Measurements from ENCODE around the gene CUEDC1.

Gene CUEDC1

DNA sequence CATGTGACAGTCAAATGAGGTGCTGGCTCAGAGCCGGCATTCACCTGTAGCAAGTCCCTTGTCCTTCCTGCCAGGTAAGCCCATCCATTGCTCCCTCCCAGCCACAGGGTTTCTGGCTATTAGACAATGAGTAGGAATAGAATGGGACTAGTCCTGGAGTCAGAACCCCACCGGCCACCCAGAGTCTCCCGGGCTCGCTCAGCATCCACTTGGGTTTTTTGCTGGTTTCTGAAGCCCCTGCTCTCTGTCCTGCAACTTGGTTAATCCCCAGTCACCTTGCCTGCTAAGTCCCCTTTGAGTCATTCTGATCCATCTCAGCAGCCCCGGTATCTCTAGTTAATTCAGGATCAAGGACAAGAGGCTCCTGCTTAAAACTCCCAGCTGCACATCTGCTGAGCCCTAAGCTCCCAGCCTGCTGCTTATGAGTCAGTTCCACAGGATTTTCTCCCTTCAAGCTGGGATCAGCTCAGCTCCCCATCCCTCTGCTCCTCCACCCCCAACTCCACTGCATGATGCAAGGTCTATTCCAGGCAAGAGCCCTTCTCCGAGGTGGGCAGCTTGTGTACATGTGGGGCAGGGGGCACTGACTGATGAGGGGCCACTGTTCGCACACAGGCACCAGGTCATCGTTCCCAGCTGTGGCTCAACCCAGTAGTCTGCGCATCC is 85.5 kb downstream of the CUEDC1 start:
- Histone ChIP-seq H3K27ac (peak overlapping the region in 8 of 11 experiments; percentile 83 to 97 (median 93); a peak in 16 of 22 replicates), H3K4me2 (peak overlapping the region; percentile 75 to 100 (median 99)), H3K27me3 (peaks cover 0 to 4% (median 0%) of the 10 kb centered on the region in 11 experiments; a peak in 2 of 22 replicates), H3K9me3 (replicated peaks in 1 of 11) (no peaks in the 10 kb centered on the region), H3K4me3 (peak overlapping the region in 2 of 10 experiments; percentile 0 to 11; a peak in 3 of 20 replicates), H3K36me3 (peaks cover 0 to 12% (median 0%) of the 10 kb centered on the region in 11 experiments; a peak in 2 of 22 replicates), H4K20me1 (peaks cover 0 to 50% (median 0%) of the 10 kb centered on the region in 11 experiments; a peak in 5 of 22 replicates), H3K4me1 (peaks cover 78 to 100% (median 97%) of the 10 kb centered on the region in 10 experiments), H3K9ac (peak overlapping the region in 7 of 11 experiments; percentile 71 to 88 (median 80); a peak in 14 of 22 replicates)
- TF ChIP-seq Cebpa-rat (IDR thresholded peaks at IDR 0.05) = no peak

DNA sequence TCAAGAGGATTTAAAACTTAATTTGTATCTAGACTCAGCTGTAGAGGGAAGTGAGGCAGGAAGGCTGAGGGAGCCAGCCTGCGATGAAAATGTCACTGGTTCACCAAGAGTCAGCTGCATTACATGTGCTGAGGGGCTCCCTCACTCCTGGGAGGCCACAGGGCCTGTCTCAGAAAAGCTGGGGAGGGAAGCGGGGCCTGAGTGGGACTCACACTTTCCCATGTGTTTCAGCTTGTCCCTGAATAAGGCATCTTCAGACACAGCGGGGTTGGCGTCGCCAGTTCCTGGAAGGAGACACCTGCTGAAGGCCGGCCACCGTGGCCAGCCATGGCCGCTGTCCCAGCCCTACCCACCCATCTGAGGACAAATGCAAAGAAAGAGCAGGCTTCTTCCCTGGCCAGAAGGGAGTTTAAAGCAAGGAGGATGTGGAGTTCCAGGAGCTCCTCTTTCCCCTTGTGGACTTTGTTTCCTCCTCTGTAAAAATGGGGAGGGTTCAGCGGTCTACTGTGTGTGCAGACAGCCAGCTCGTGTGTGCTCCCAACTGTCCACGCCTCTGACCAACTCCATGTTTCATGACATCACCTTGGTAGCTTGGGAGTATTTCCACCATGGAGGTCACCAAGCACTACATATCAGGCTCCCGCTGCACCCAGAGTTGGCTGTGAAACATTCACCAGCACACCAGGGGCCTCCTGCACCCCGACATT is 86.1 kb downstream of the CUEDC1 start:
- peak overlapping the region in 9 of 11 experiments; percentile 45 to 88 (median 79); a peak in 17 of 22 replicates for H3K9ac ChIP-seq
- H3K27me3 ChIP-seq = peaks cover 0 to 10% (median 0%) of the 10 kb centered on the region in 11 experiments; a peak in 3 of 22 replicates
- peak overlapping the region; percentile 18 to 97 (median 92); a peak in 20 of 22 replicates for H3K27ac ChIP-seq
- H3K4me2 ChIP-seq = peak overlapping the region; percentile 75 to 100 (median 99)
- no peaks in the 10 kb centered on the region for H3K9me3 ChIP-seq (replicated peaks in 1 of 11)
- H3K4me3 ChIP-seq = peak overlapping the region in 2 of 10 experiments; percentile 11 to 21; a peak in 3 of 20 replicates
- H4K20me1 ChIP-seq = peaks cover 0 to 47% (median 0%) of the 10 kb centered on the region in 11 experiments; a peak in 5 of 22 replicates
- no peak for TF ChIP-seq Cebpa-rat (IDR thresholded peaks at IDR 0.05)
- peaks cover 0 to 12% (median 0%) of the 10 kb centered on the region in 11 experiments; a peak in 2 of 22 replicates for H3K36me3 ChIP-seq
- H3K4me1 ChIP-seq = peaks cover 72 to 100% (median 99%) of the 10 kb centered on the region in 10 experiments

DNA sequence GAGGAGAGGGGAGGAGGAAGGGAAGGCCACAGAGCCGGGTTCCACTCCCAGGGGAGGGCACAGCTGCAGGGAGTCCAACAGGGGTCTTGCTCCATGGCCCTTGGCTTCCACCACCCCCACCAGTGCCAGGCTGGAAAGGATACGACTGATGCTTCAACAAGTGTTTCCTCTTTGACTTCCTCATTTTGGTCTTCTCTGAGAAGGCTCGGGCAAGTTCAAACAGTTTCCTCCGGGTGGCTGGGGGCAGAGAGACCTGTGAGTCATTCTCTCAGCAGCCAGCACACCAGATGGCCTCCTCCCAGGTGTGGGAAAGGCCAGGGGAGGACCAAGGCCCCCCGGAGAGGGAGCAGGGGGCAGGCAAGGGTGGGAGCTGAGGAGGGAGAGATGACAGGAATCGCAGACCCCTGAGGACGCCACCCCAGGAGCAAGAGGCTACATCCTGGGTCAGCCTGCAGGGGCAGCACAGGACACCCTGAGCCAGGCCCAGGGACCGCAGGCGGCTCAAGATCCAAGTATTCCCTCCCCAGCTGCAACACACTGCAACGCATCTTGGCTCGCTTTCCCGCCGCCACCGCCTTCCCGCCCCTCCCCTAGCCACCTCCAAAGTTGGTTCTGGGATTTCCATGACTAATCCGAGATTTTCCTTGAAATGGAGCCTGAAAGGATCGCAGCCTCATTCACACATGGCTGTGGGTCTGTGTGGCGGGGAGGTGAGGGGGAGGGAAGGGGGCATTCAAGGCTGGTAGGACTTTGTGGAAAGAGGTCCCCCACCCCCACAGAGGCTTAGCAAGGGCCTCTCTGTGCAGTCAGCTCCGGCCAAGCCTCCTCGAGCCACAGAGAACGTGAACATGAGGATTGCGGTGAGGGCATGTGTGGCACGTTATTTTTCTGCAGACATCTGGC is 87.0 kb downstream of the CUEDC1 start:
- Histone ChIP-seq H3K36me3 (peaks cover 0 to 12% (median 0%) of the 10 kb centered on the region in 11 experiments; a peak in 2 of 22 replicates), H4K20me1 (peaks cover 0 to 39% (median 0%) of the 10 kb centered on the region in 11 experiments; a peak in 5 of 22 replicates), H3K9ac (peak overlapping the region in 9 of 11 experiments; percentile 45 to 88 (median 79); a peak in 18 of 22 replicates), H3K27ac (peak overlapping the region; percentile 19 to 97 (median 92); a peak in 20 of 22 replicates), H3K4me2 (peak overlapping the region; percentile 75 to 100 (median 99)), H3K9me3 (replicated peaks in 1 of 11) (no peaks in the 10 kb centered on the region), H3K4me3 (peak overlapping the region in 4 of 10 experiments; percentile 6 to 35 (median 25); a peak in 6 of 20 replicates), H3K4me1 (peaks cover 64 to 100% (median 99%) of the 10 kb centered on the region in 10 experiments), H3K27me3 (peaks cover 0 to 16% (median 0%) of the 10 kb centered on the region in 11 experiments; a peak in 3 of 22 replicates)
- peak in 7 of 11 experiments; percentile 53 to 83 (median 67); a peak in 10 of 22 replicates for TF ChIP-seq Cebpa-rat (IDR thresholded peaks at IDR 0.05)

DNA sequence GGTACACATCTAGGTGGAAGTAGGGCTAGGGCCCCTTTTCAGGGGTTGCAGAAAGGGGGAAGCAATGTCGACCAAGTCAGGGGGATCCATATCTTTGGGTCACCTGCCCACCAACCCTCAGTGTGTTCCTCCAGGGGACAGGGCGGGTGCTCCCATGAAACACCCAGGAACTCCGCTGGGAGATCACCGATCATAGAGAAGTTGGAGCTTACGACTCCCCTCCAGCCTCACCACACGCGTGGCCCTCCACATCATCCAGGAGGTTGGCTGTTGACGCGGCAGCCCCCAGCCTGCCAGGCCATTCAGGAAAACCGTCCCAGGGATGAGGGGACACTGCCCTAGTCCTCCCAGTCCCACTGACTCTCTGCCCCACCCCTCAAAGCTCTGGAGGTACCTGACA is 88.1 kb downstream of the CUEDC1 start:
- Histone ChIP-seq H3K36me3 (peaks cover 0 to 12% (median 0%) of the 10 kb centered on the region in 11 experiments; a peak in 2 of 22 replicates), H3K27me3 (peaks cover 0 to 27% (median 6%) of the 10 kb centered on the region in 11 experiments; a peak in 16 of 22 replicates), H3K4me3 (peak overlapping the region in 3 of 10 experiments; percentile 3 to 29 (median 14); a peak in 3 of 20 replicates), H4K20me1 (peaks cover 0 to 33% (median 0%) of the 10 kb centered on the region in 11 experiments; a peak in 5 of 22 replicates), H3K4me2 (peak overlapping the region; percentile 75 to 100 (median 99)), H3K9ac (peak overlapping the region in 9 of 11 experiments; percentile 32 to 88 (median 79); a peak in 17 of 22 replicates), H3K27ac (peak overlapping the region in 10 of 11 experiments; percentile 56 to 97 (median 92); a peak in 19 of 22 replicates), H3K4me1 (peaks cover 59 to 100% (median 99%) of the 10 kb centered on the region in 10 experiments), H3K9me3 (replicated peaks in 1 of 11) (no peaks in the 10 kb centered on the region)
- no peak for TF ChIP-seq Cebpa-rat (IDR thresholded peaks at IDR 0.05)

DNA sequence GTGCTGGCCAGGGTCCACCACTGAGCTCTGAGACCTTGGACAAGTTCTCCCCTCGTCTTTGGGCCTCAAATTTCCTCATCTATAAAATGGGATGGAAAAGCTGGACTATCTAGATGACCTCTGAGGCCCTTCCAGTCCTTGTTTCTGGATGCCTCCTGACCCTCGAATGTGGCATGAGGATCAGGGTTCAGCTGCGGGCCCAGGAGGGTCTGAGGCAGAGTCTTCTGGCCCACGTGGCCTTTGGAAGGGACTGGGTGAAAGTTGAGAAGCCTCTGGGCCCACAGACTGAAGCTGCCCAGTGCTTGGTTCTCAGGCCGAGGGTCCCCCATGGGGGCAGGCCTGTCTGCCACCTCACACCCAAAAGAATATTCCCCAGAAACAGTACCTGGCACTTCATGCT is 88.5 kb downstream of the CUEDC1 start:
- H3K27ac ChIP-seq = peak overlapping the region in 9 of 11 experiments; percentile 60 to 97 (median 92); a peak in 18 of 22 replicates
- peak overlapping the region; percentile 75 to 100 (median 99) for H3K4me2 ChIP-seq
- H3K4me1 ChIP-seq = peaks cover 57 to 100% (median 99%) of the 10 kb centered on the region in 10 experiments

DNA sequence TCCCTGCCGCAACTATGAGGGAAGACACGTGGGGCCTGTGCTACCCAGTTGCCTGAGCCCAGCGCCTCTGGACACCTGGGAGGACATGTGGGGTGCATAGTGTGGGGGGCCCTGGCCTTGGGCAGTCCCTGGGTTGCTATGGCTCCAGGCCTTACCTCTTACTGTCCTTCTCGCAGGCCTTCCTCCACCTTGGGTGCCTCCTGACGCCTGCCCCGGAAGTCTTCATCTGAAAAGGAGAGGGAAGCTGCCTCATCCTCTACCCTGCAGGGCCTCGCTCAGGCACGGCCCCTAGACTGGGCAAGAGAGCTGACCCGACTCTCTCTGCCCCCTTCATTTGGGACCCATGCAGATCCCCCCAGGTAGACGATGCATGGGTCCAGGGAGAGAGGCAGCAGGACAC is 88.9 kb downstream of the CUEDC1 start:
- Histone ChIP-seq H3K27ac (peak overlapping the region in 9 of 11 experiments; percentile 60 to 97 (median 92); a peak in 17 of 22 replicates), H3K36me3 (peaks cover 0 to 12% (median 0%) of the 10 kb centered on the region in 11 experiments; a peak in 2 of 22 replicates), H3K27me3 (peaks cover 0 to 35% (median 9%) of the 10 kb centered on the region in 11 experiments; a peak in 16 of 22 replicates), H3K4me1 (peaks cover 60 to 100% (median 99%) of the 10 kb centered on the region in 10 experiments), H3K4me2 (peak overlapping the region; percentile 75 to 100 (median 99)), H4K20me1 (peaks cover 0 to 27% (median 0%) of the 10 kb centered on the region in 11 experiments; a peak in 2 of 22 replicates), H3K4me3 (no peak overlapping the region), H3K9me3 (replicated peaks in 1 of 11) (no peaks in the 10 kb centered on the region), H3K9ac (peak overlapping the region in 7 of 11 experiments; percentile 71 to 88 (median 80); a peak in 13 of 22 replicates)
- TF ChIP-seq Cebpa-rat (IDR thresholded peaks at IDR 0.05) = no peak

More for the DNA sequence above, 88.5 kb downstream of the CUEDC1 start:
- H3K9me3 ChIP-seq (replicated peaks in 1 of 11) = no peaks in the 10 kb centered on the region
- peak overlapping the region in 1 of 10 experiments; percentile 29; a peak in 1 of 20 replicates for H3K4me3 ChIP-seq
- no peak for TF ChIP-seq Cebpa-rat (IDR thresholded peaks at IDR 0.05)
- H4K20me1 ChIP-seq = peaks cover 0 to 29% (median 0%) of the 10 kb centered on the region in 11 experiments; a peak in 2 of 22 replicates
- peak overlapping the region in 8 of 11 experiments; percentile 64 to 88 (median 80); a peak in 16 of 22 replicates for H3K9ac ChIP-seq
- peaks cover 0 to 12% (median 0%) of the 10 kb centered on the region in 11 experiments; a peak in 2 of 22 replicates for H3K36me3 ChIP-seq
- H3K27me3 ChIP-seq = peaks cover 0 to 31% (median 9%) of the 10 kb centered on the region in 11 experiments; a peak in 16 of 22 replicates

DNA sequence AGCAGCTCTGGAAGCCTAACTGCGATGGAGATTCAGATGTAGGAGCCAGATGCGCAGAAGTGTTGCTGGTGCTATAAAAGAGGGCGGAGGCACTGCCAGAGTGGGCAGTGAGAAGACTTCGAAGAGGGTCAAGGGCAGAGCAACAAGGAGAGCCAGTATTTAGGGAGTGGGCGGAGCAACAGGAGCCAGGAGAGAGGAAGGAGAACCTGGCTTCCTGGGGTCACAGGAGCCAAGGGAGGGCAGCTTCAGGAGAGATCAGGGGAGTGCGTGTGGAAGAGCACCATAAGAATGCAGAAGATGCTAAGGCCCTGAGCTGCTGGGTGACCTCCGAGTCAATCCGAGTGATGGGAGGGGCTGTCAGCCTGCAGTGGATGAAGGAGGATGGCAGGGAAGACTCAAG is 90.9 kb downstream of the CUEDC1 start:
- no peak overlapping the region for H3K4me3 ChIP-seq
- H3K27ac ChIP-seq = peak overlapping the region in 6 of 11 experiments; percentile 0 to 97 (median 52); a peak in 7 of 22 replicates
- peaks cover 0 to 17% (median 0%) of the 10 kb centered on the region in 11 experiments; a peak in 2 of 22 replicates for H4K20me1 ChIP-seq
- no peaks in the 10 kb centered on the region for H3K36me3 ChIP-seq
- no peaks in the 10 kb centered on the region for H3K9me3 ChIP-seq (replicated peaks in 1 of 11)
- peak overlapping the region in 1 of 11 experiments; percentile 26; a peak in 1 of 22 replicates for H3K9ac ChIP-seq
- peaks cover 0 to 33% (median 9%) of the 10 kb centered on the region in 11 experiments; a peak in 16 of 22 replicates for H3K27me3 ChIP-seq
- peaks cover 54 to 98% (median 95%) of the 10 kb centered on the region in 10 experiments for H3K4me1 ChIP-seq
- TF ChIP-seq Cebpa-rat (IDR thresholded peaks at IDR 0.05) = no peak
- peak overlapping the region in 9 of 11 experiments; percentile 95 to 100 (median 99); a peak in 18 of 22 replicates for H3K4me2 ChIP-seq

Measured in BLaER1 treated with 17β-estradiol and CSF1 and Interleukin-3, amounts not matched to agents 10 nM and 100 nM (cell line).